A549 (cell line): ENCODE measurements around the gene RAE1.

Experiments used
- POLR2A ChIP-seq: IDR thresholded peaks from 2 replicates; pipeline ENCODE4 v1.6.1; 2012; ENCODE audit warnings: mild to moderate bottlenecking, low read length
- RAD21 ChIP-seq, 2 experiments: fragments of >200 bp in 1 of 2; sonication (Bioruptor Twin) in 1 of 2; formaldehyde crosslinking in 1 of 2; IDR thresholded peaks in 1 of 2; conservative IDR thresholded peaks in 1 of 2; 2 replicates in 1 of 2; 3 replicates in 1 of 2; pipeline ENCODE4 v1.6.1; 2012 to 2018; ENCODE audit warnings: inconsistent platforms in 1 of 2
- RCOR1 ChIP-seq: fragments of 150-350 bp; IDR thresholded peaks from 2 replicates; pipeline ENCODE4 v1.6.1; 2014; ENCODE audit warnings: antibody characterized with exemption, low read length, low read depth

GRCh38 chr20:57374931-57375651 is 24.0 kb downstream of the RAE1 start:
- TF ChIP-seq POLR2A = no peak
- no peak for TF ChIP-seq RCOR1
- TF ChIP-seq RAD21 (conservative IDR thresholded peaks at IDR 0.05 in 1 of 2, IDR thresholded peaks at IDR 0.05 in 1 of 2) = no peak
